Skeletal muscle tissue (tissue), 4 donors: ENCODE measurements around the gene SPRR1A. TPM values are rescaled to one million over a fixed set of nuclear protein-coding genes. Genes with fewer than 3 reads are reported as not detected.

Experiments used
- H3K27ac ChIP-seq: one replicate; pipeline ENCODE4 v1.7.0; 2013; ENCODE audit warnings: mild to moderate bottlenecking, low read depth, low read length, inconsistent platforms
- H3K27me3 ChIP-seq, 3 donors: one replicate each; pipeline ENCODE4 v1.7.0; 2013; ENCODE audit warnings: low read length in 3 of 3; ENCODE audit not compliant: control insufficient read depth in 3 of 3, insufficient read depth in 3 of 3
- H3K36me3 ChIP-seq, 3 donors: one replicate each; pipeline ENCODE4 v1.7.0; 2013; ENCODE audit warnings: low read length in 3 of 3; ENCODE audit not compliant: control insufficient read depth in 3 of 3, insufficient read depth in 3 of 3
- H3K4me1 ChIP-seq, 3 donors: one replicate each; pipeline ENCODE4 v1.7.0; 2013; ENCODE audit warnings: low read length in 3 of 3, mild to moderate bottlenecking in 3 of 3; ENCODE audit not compliant: control insufficient read depth in 3 of 3, insufficient read depth in 3 of 3
- H3K4me3 ChIP-seq, 3 donors: one replicate each; pipeline ENCODE4 v1.7.0; 2013; ENCODE audit warnings: low read length in 3 of 3
- H3K9ac ChIP-seq, 3 donors: one replicate each; pipeline ENCODE4 v1.7.0; 2013; ENCODE audit warnings: low read length in 3 of 3, mild to moderate bottlenecking in 3 of 3, moderate library complexity in 2 of 3, low read depth in 1 of 3
- H3K9me3 ChIP-seq, 3 donors: one replicate each; pipeline ENCODE4 v1.7.0; 2013; ENCODE audit warnings: low read length in 3 of 3; ENCODE audit not compliant: control insufficient read depth in 3 of 3
- total RNA-seq: library from RNA; depleted of rRNA; stranded (reverse); fragments of >200 nt; gene quantifications from one replicate; pipeline ENCODE4 v1.2.3, GENCODE V29; 2014
- donor health status: Osteomylitis.

The SPRR1A gene
- total RNA-seq, 1 donor from 2014 or later: not detected

DNA sequence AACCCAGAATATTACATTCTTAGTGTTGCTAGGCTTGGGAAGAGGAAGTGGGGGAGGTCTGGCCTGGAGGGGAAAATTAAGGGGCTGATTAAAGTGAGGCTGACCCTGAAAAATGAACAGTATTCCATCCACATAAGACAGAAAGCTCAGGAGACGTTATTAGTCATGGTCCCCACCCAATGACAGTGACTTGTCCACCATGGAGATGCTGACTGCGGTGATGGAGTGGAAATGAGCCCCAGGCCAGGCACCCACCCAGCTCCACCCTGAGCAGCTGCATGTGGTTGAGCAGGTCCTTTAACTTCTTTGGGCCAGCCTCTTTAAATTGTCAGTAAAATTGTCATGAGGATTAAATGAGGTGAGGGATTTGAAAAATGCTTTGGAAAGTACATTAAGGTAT lies 14.8 kb upstream of the SPRR1A start:
- Histone ChIP-seq H3K4me1 (no peaks in the 10 kb centered on the region), H3K27me3 (peaks cover 0 to 6% (median 0%) of the 10 kb centered on the region in 3 donors), H3K9ac (no peak overlapping the region), H3K27ac (no peak overlapping the region), H3K4me3 (no peak overlapping the region), H3K36me3 (no peaks in the 10 kb centered on the region), H3K9me3 (no peaks in the 10 kb centered on the region)

DNA sequence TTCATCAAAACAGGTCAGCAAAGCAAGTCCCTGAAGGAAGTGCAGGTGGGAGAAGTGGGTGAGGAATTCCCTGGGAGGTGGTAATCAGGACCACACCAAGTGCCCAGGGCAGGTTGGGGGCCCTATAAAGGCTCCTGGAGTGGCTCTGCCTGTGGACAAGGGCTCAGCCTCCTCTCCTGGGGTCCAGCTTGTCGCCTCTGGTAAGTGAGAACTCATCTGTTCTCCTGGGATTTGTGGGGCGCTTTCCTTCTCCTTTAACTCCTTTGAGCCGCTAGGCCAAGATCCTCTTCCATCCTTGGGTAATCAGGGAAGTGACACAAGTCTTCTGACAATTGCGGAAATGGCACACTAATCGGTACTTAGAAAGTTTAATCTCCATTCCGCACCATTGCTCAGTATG lies 13.4 kb upstream of the SPRR1A start, which contains the start of gene SPRR4:
Gene SPRR4, plus strand, starts transcription at position 154 of the 400 bp plus-strand sequence. CDS start 1,243 bp downstream, outside the sequence.
- Histone ChIP-seq H3K27me3 (peaks cover 0 to 3% (median 0%) of the 10 kb centered on the region in 3 donors), H3K36me3 (no peaks in the 10 kb centered on the region), H3K4me1 (no peaks in the 10 kb centered on the region), H3K4me3 (no peak within 1 kb of the TSS), H3K9me3 (no peaks in the 10 kb centered on the region), H3K9ac (no peak within 1 kb of the TSS), H3K27ac (no peak within 1 kb of the TSS)

DNA sequence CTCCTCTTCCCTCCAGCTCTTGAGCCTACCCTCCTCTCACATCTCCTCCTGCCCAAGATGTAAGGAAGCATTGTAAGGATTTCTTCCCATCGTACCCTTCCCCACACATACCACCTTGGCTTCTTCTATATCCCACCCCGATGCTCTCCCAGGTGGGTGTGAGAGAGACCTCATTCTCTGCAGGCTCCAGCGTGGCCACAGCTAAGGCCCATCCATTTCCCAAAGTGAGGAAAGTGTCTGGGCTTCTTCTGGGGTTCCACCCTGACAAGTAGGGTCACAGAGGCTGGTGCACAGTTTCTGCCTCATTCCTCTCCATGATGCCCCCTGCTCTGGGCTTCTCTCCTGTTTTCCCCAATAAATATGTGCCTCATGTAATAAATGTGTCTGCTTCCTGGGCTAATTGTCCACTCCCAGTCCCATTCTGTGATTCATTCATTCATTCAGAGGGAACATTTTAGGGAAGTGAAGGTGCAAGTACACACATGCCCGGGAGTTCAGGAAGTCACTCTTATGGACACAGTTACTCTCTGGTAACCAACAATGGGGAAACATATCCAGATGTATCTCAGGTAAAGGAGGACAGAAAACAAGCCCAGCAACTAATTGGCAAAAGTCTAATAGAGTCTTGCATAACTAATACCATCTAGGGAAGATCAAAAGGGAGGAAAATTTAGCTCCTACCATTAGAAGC lies 11.5 kb upstream of the SPRR1A start:
- H3K4me1 ChIP-seq: no peaks in the 10 kb centered on the region
- no peaks in the 10 kb centered on the region for H3K27me3 ChIP-seq
- H3K9me3 ChIP-seq: no peaks in the 10 kb centered on the region

DNA sequence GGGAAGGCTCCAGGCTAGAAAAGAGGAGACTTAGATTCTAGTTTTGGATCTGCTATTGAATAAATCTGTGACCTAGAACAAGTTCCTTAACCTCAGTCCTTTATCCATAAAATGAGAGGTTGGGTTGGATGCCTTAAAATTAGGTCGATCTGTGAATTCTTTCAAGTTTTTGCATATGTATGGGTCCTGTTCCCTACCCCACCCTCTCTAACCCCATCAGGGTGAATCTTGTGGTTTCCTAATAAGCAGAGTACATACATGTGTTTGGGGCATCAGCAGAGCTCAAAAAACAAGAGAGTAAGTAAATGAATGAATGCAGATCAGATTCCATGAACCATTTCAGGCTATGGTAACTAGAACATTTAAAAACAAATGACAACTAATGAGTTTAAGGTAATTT lies 7.2 kb upstream of the SPRR1A start:
- no peaks in the 10 kb centered on the region for H3K27me3 ChIP-seq
- H3K9me3 ChIP-seq: no peaks in the 10 kb centered on the region
- no peaks in the 10 kb centered on the region for H3K36me3 ChIP-seq
- no peak overlapping the region for H3K9ac ChIP-seq
- H3K27ac ChIP-seq: no peak overlapping the region
- H3K4me1 ChIP-seq: no peaks in the 10 kb centered on the region
- H3K4me3 ChIP-seq: no peak overlapping the region

More for the DNA sequence above, 11.5 kb upstream of the SPRR1A start:
- no peak overlapping the region for H3K9ac ChIP-seq
- H3K4me3 ChIP-seq: no peak overlapping the region
- H3K27ac ChIP-seq: no peak overlapping the region
- H3K36me3 ChIP-seq: no peaks in the 10 kb centered on the region

DNA sequence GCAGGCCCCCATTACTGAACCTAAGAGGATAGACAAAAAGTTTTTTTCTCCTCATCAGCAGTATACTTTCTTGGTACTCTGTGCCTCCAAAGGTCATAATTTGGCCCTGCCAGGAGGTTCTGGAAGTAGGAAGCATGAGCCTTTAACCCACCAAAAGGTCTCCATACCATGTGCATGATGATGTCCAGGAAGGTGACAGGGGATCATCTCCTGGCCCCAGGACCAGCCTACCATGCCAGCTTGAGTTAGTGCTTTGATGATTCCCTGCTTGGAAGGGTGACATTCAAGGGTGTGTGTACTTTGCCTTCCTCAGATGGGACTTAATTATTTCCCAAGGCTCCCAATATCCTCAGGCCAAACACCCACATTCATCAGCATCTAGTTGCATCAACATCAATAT lies 6.3 kb upstream of the SPRR1A start:
- H3K27me3 ChIP-seq: no peaks in the 10 kb centered on the region
- H3K36me3 ChIP-seq: no peaks in the 10 kb centered on the region
- H3K9me3 ChIP-seq: no peaks in the 10 kb centered on the region
- H3K9ac ChIP-seq: no peak overlapping the region
- no peaks in the 10 kb centered on the region for H3K4me1 ChIP-seq
- no peak overlapping the region for H3K27ac ChIP-seq
- H3K4me3 ChIP-seq: no peak overlapping the region

DNA sequence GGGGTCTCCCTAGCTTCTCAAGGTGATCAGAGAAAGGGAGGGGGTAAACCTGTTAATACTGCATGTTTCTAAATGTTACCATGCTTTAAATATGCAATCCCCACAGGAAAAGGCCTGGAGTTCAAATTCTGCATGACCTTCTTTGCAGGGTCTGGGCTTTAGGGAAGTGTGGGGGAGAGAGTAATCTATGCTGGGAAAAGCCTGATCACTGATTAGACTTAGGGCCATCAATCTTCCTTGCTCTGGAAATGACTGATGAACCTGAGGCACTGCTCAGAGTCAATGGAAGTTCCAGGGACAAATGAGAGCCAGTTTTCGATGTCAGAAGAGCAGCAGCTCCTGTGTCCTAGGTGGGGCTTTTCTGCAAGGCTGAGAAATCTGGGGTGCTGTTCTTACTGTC lies 3.2 kb upstream of the SPRR1A start:
- Histone ChIP-seq H3K4me3 (no peak overlapping the region), H3K9ac (no peak overlapping the region), H3K36me3 (no peaks in the 10 kb centered on the region), H3K27me3 (peaks cover 0 to 2% (median 0%) of the 10 kb centered on the region in 3 donors), H3K27ac (no peak overlapping the region), H3K4me1 (no peaks in the 10 kb centered on the region), H3K9me3 (no peaks in the 10 kb centered on the region)

DNA sequence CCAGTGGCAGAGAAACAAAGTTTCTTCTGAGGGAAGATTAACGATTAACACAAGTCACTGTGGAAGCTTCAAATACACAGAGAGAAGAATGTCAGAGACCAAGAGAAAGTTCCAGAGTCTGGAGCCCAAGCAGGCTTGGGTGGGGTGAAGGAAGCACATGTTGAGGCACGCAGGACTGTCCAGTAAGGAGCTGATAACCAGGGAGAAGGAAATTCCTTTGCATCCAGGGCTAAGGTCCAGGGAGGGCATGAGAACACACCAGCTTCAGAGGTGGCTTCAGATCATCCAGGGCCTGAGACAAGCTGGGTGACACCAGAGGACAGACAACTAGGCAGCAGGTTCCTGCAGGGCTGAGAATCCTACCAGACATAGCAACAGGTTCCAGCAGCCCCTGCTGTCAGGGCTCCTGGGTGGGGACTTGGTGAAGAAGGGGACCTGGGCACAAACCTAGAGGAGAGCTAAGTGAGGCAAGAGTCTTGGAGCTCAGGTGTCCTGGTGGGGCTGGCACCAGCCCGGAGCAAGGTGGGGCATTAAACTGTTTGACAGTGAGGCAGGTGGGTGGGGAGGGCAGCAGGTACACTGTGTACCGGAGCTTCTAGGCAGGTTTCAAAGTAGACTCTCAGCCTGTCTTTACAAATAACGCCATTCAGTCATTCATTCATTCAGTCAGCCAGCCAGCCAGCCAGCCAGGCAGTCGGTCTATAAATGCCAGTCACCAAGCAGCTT lies 2.6 kb upstream of the SPRR1A start:
- H3K27me3 ChIP-seq: peaks cover 0 to 2% (median 0%) of the 10 kb centered on the region in 3 donors
- H3K27ac ChIP-seq: no peak overlapping the region
- no peaks in the 10 kb centered on the region for H3K9me3 ChIP-seq
- no peak overlapping the region for H3K9ac ChIP-seq
- H3K4me3 ChIP-seq: no peak overlapping the region
- no peaks in the 10 kb centered on the region for H3K4me1 ChIP-seq
- no peaks in the 10 kb centered on the region for H3K36me3 ChIP-seq

DNA sequence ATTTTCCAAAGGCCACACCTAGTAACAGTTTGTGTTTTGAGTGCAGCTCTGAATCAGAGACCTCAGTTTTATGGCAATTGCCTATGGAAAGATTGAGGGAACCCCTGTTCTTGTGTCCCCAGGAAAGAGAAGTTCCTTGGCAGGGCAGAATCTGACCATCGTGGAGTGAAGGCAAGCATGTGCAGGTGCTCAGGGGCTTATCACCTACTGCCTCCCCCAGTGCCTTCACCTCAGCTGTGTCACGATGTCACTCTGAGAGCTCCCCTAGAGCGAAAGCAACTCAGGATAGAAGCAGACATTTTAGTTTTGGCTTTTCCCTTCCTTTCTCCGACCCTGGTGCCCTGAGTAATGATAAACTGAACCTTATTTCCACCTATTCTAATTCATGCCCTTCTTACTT lies 1.8 kb upstream of the SPRR1A start:
- Histone ChIP-seq H3K4me3 (no peak overlapping the region), H3K27ac (no peak overlapping the region), H3K27me3 (peaks cover 0 to 2% (median 0%) of the 10 kb centered on the region in 3 donors), H3K9ac (no peak overlapping the region), H3K36me3 (no peaks in the 10 kb centered on the region), H3K4me1 (no peaks in the 10 kb centered on the region), H3K9me3 (no peaks in the 10 kb centered on the region)

DNA sequence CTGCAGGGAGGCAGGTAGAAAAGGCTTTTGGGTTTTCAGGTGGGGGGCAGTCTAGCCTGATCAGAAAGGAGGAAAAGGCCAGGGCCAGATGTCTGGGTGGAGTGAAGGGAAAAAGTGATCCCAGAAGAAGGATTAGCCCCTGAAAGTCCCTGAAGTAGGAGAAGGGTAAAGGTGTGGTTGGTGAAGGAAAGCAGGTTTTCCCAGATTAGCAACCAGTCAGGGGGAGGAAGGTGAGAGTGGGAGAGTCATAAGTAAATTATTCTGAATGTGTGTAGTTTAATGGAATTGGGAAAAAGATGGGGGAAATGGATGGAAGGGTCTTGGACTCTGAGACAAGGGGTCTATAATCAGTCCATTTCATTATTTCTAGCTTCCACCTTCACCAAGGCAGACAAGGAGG lies 647 bp upstream of the SPRR1A start:
- no peaks in the 10 kb centered on the region for H3K9me3 ChIP-seq
- H3K9ac ChIP-seq: no peak overlapping the region
- H3K4me3 ChIP-seq: no peak overlapping the region
- H3K27ac ChIP-seq: no peak overlapping the region
- peaks cover 0 to 2% (median 0%) of the 10 kb centered on the region in 3 donors for H3K27me3 ChIP-seq
- no peaks in the 10 kb centered on the region for H3K36me3 ChIP-seq
- no peaks in the 10 kb centered on the region for H3K4me1 ChIP-seq

DNA sequence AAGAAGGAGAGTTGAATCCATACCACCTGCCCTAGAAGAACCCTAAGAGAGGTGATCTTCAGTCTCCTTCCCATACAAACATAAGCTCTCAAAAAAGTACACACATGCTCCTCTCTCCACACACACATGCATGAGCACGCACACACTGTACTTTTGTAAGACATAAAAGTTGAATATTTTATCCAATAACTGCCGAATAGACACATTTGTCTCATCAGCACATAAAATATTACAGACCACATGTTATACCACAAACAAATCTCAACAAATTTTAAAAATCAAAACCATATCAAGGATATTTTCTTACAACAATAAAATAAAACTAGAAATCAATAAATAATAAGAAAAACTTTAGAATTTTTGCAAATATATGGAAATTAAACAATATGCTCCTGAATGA lies 2.7 kb downstream of the SPRR1A start:
- Histone ChIP-seq H3K4me1 (no peaks in the 10 kb centered on the region), H3K9me3 (no peaks in the 10 kb centered on the region), H3K36me3 (no peaks in the 10 kb centered on the region), H3K27ac (no peak overlapping the region), H3K4me3 (no peak overlapping the region), H3K27me3 (peaks cover 0 to 2% (median 0%) of the 10 kb centered on the region in 3 donors), H3K9ac (no peak overlapping the region)
